ENCODE data around the gene FCGR2B. TPM values are rescaled to one million over a fixed set of nuclear protein-coding genes. Genes with fewer than 3 reads are reported as not detected.

FCGR2B gene
- total and polyA plus RNA-seq, 8 donors, result 0.19 to 8.8 (median 0.95) TPM

- no peaks in the 10 kb centered on the region for H3K9me3 ChIP-seq
- no peak for TF ChIP-seq CTCF (IDR thresholded peaks at IDR 0.05)
- ATAC-seq, result peak in 1 of 4 donors; percentile 12
- H3K27me3 ChIP-seq, result no peaks in the 10 kb centered on the region
- intact Hi-C loops (cut with DNase I), result no loop called here
- H3K4me1 ChIP-seq, result no peaks in the 10 kb centered on the region
- 71 to 84% methylated on average over 8 of the region's 8 CpGs for WGBS, 2 donors
- no peak overlapping the region for H3K27ac ChIP-seq
- DNase-seq, result no peak
- FAIRE-seq, result no peak
- H3K4me3 ChIP-seq, result no peak overlapping the region
- H3K36me3 ChIP-seq, result no peaks in the 10 kb centered on the region
These were observed 55.8 kb downstream of the FCGR2B start for GRCh38 chr1:161718559-161719324.

DNA sequence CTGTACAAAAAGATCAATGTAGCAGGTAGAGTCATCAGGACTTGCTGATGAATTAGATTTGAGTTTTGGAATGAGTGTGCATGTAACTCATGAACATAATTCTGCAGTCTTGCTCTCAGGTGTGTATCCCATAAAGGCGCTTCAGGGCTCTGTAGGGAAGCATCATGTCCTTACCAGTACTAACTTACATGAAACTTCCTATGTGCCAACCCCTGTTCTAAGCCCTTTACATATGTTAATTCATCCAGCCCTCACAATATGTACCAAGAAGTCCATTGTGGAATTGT, 56.3 kb downstream of the FCGR2B start:
- FAIRE-seq (no peak), ATAC-seq (no peak), DNase-seq (no peak)
- Histone ChIP-seq H3K9me3 (no peaks in the 10 kb centered on the region), H3K27ac (no peak overlapping the region), H3K36me3 (no peaks in the 10 kb centered on the region), H3K27me3 (no peaks in the 10 kb centered on the region), H3K4me3 (no peak overlapping the region), H3K4me1 (no peaks in the 10 kb centered on the region)
- 90 to 91% methylated on average over 1 of the region's 1 CpG for WGBS, 2 donors
- intact Hi-C loops (cut with DNase I), result no loop called here
- no peak for TF ChIP-seq CTCF (IDR thresholded peaks at IDR 0.05)

- FAIRE-seq (no peak), DNase-seq (no peak), ATAC-seq (no peak)
- H3K4me1 ChIP-seq, result peaks cover 0 to 3% (median 0%) of the 10 kb centered on the region in 3 donors
- no peaks in the 10 kb centered on the region for H3K36me3 ChIP-seq
- no peak overlapping the region for H3K4me3 ChIP-seq
- intact Hi-C loops (cut with DNase I), result no loop called here
- H3K27me3 ChIP-seq, result no peaks in the 10 kb centered on the region
- 79 to 89% methylated on average over 1 of the region's 1 CpG for WGBS, 2 donors
- no peak for TF ChIP-seq CTCF (IDR thresholded peaks at IDR 0.05)
- no peak overlapping the region for H3K27ac ChIP-seq
- no peaks in the 10 kb centered on the region for H3K9me3 ChIP-seq
These were observed 57.5 kb downstream of the FCGR2B start for GRCh38 chr1:161720422-161720821.

DNA sequence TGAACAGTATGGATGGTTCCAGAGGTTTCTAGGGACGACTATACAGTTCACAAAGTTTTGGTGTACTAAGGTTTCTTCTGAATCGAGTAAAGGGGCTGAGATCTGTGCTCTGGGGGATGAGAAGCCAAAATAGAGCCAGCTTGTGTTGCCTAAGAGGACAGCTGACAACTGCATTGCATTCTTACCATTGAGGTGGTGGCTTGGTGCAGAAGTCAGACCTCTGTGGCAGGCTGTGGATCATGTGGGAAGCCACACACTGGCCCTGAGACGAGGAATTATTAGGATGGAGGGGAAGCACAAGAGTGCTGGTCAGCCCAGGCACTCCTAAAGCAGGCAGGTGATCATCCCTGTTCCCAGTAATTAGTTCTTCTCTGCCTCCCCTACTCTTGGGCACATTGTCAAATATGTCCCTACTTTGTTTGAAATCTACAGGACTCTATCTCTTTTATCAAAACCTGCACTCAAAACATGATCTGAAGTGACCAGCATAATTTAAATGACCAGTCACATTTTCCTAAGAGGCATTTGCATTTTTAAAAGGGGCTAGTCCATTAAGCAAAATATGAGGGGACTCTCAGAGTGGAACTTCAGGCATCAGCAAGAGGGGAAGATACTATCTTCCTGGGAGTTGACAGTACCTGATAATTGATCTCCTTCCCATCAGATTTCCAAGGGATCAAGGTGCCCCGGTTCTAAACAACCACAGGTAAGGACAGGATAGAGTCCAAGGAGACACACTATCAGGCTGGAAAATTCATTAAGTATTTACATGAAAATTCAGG, 58.2 kb downstream of the FCGR2B start, which contains the start of gene FCRLB:
Gene FCRLB (plus strand): TSS at position 589 of the 782 bp plus-strand sequence. CDS start 1,129 bp downstream, outside the sequence.
- Histone ChIP-seq H3K27ac (no peak within 1 kb of the TSS), H3K27me3 (no peaks in the 10 kb centered on the region), H3K9me3 (no peaks in the 10 kb centered on the region), H3K36me3 (no peaks in the 10 kb centered on the region), H3K4me1 (peaks cover 0 to 7% (median 0%) of the 10 kb centered on the region in 3 donors), H3K4me3 (no peak within 1 kb of the TSS)
- no peak for FAIRE-seq
- no peak for ATAC-seq
- intact Hi-C loops (cut with DNase I), result no loop called here
- TF ChIP-seq CTCF (IDR thresholded peaks at IDR 0.05), result no peak
- 32 to 44% methylated on average over 4 of the region's 4 CpGs for WGBS, 2 donors
- DNase-seq, result no peak
